Esophagus squamous epithelium (tissue), 4 donors: ENCODE results near the gene ANKZF1.

Experiments used
- CTCF ChIP-seq, 6 experiments: fragments of 450-650 bp in 4 of 6; fragments of 200-600 bp in 2 of 6; sonication (generic) in 2 of 6; IDR thresholded peaks; one replicate each; pipeline ENCODE4 v1.5.1; 2016 to 2019; ENCODE audit warnings: antibody characterized with exemption in 6 of 6, mild to moderate bottlenecking in 4 of 6, moderate library complexity in 4 of 6
- POLR2A ChIP-seq, 4 donors: fragments of 450-650 bp; IDR thresholded peaks; one replicate each; pipeline ENCODE4 v1.6.1; 2017; ENCODE audit warnings: antibody characterized with exemption in 4 of 4, mild to moderate bottlenecking in 4 of 4, moderate library complexity in 3 of 4

- TF ChIP-seq POLR2A (IDR thresholded peaks at IDR 0.05): no peak
- no peak for TF ChIP-seq CTCF (IDR thresholded peaks at IDR 0.05)
Measured at GRCh38 chr2:219184121-219184520, 45.5 kb upstream of the ANKZF1 start.
